Retina (tissue), 1 donor: ENCODE measurements around the gene COL5A2.

Experiments
- DNase-seq: peaks from one replicate; pipeline ENCODE4 v3.0.0-alpha.2; 2016

COL5A2 gene

GRCh38 chr2:189146553-189146952 lies 33.0 kb downstream of the COL5A2 start:
- DNase-seq = no peak

GRCh38 chr2:189144700-189145211 lies 34.8 kb downstream of the COL5A2 start:
- DNase-seq = no peak

- DNase-seq = no peak
These were observed 35.6 kb downstream of the COL5A2 start for GRCh38 chr2:189143925-189144324.

DNA sequence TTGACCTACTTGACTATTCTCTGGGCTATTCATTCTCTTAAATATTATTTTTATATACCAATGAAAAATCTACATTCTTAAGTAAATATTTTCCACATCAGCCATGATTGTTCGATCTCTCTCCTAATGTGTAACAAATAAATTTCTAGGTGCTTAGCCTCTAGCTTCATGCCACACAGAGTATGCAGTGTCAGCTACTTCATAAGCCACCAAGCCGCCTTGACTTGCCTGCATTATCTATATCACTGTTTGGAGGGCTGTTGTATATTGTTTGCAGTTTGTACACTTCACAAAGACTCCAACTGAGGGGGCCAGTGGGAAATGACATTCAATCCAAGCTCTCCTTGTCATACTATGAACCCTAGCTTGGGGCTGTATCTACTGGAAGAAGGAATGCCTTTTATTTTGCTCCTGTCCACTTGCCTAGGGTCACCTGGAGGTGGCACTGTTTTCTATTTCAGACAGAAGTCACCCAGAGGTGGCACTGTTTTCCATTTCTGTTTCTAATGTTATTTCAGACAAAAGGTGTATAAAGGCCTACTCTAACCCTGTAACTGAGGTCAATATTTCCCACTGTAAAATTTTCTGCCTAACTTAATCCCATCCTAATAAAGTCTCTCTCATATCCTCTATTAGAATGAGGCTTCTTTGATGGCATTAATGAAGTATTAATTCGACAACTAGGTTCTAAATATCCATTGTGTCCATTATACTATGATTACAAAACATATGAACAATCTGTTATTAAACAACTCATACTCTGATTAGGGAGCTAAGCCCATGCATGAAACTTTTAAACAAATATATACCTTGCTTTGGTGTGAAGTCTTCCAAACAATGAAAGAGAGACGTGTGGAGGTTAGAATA lies 36.4 kb downstream of the COL5A2 start:
- DNase-seq = no peak

GRCh38 chr2:189138800-189139199 lies 40.8 kb downstream of the COL5A2 start:
- no peak for DNase-seq

DNA sequence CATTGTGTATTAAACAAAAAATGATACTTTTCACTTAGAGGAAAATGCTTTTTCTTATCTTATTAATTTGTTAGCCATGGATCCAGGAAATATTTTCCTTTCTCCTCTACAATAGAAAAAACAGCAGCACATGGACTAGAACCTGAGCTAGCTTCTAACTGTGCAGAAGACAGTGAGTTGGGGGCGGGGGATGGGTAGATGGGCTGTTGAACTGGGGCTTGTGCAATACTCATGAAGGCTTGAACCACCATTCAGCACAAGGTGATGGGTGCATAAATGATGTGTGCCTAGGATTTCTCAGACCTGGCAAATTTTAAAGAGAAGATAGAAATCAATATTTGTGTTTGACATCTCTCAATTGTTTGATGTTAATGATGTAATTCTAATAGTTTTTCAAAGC lies 42.0 kb downstream of the COL5A2 start:
- no peak for DNase-seq

DNA sequence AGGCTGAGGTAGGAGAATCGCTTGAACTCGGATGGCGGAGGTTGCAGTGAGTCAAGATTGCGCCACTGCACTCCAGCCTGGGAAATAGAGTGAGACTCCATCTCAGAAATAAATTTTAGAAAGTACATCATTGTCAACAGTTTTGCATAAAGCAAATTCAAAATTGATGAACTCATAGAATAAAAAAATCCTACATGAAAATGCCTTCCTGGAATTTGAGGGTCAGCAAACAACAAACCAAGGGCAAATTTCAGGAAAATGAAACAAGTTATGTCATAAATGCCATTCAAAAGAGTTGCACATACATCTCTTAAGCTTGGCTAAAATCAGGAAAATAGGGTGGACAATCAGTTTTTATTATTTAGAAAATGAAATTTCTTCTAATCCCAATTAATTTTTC lies 45.1 kb downstream of the COL5A2 start:
- no peak for DNase-seq

DNA sequence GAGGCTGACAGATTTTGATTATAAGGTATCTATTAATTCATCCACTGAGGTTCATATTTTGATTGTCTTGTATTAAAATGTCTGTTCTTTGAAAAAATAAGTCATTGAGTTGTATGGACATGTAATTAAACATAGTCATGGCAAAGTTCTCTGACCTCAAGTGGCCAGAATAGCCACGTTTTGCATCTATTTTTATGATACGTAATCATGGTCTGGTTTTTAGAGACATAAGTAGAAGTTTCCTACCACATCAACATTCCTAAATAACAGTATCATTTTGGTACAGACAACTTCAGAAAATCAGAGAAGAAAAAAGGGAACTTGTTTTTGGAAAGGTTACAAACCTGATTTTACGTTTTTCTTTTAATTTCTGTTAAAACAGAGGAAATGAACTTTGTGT lies 47.6 kb downstream of the COL5A2 start:
- no peak for DNase-seq

- DNase-seq = no peak
These were observed 49.6 kb downstream of the COL5A2 start for GRCh38 chr2:189129971-189130370.

- no peak for DNase-seq
These were observed 50.6 kb downstream of the COL5A2 start for GRCh38 chr2:189128970-189129369.

- DNase-seq = no peak
These were observed 51.8 kb downstream of the COL5A2 start for GRCh38 chr2:189127756-189128155.

GRCh38 chr2:189125195-189125594 lies 54.4 kb downstream of the COL5A2 start:
- no peak for DNase-seq

- no peak for DNase-seq
These were observed 55.4 kb downstream of the COL5A2 start for GRCh38 chr2:189124175-189124574.

GRCh38 chr2:189118386-189118785 lies 61.2 kb downstream of the COL5A2 start:
- DNase-seq = no peak

- no peak for DNase-seq
These were observed 62.6 kb downstream of the COL5A2 start for GRCh38 chr2:189116979-189117378.

GRCh38 chr2:189116087-189116486 lies 63.5 kb downstream of the COL5A2 start:
- DNase-seq = no peak

GRCh38 chr2:189115126-189115525 lies 64.4 kb downstream of the COL5A2 start:
- DNase-seq = no peak

DNA sequence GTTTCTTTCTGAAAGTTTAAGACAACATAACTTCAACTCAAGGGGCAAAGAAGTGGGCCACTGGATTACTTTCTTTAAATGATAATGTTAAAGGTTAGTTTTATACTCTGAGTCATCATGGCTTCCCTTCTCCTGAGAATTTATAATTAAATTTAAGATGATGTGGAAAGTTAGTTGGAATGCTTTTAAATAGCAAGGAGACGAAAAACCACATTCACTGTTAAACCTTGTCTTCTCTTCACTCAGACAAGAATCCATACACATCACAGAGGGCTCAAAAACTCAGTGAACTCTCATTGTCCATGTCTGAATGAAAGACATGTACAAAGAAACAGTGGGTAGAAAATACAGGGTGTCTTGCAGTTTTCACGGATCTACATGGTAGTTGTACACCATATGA lies 65.6 kb downstream of the COL5A2 start:
- DNase-seq = no peak

GRCh38 chr2:189111063-189111715 lies 68.4 kb downstream of the COL5A2 start:
- DNase-seq = no peak

GRCh38 chr2:189109921-189110397 lies 69.6 kb downstream of the COL5A2 start:
- DNase-seq = no peak

GRCh38 chr2:189104934-189105333 lies 74.6 kb downstream of the COL5A2 start:
- no peak for DNase-seq

DNA sequence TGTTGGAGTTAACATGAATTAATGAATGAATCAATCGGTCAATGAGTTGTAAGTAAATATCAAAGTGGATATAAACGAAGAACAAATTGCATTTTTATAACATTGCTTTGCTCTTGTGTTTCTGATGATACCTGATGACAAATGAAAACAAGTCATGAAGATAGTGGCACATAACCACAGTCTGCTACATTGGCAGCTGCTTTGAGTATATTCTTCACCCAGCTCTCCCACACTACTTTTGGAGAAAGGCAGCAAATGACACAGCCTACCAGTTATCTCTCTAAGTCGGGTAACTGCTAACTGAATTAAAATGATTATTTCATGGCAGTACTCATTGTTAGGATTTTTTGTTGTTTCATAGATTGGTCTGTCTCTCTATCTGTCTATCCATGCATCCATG lies 76.8 kb downstream of the COL5A2 start:
- no peak for DNase-seq

- DNase-seq = no peak
These were observed 81.6 kb downstream of the COL5A2 start for GRCh38 chr2:189097934-189098333.
